Measurements from ENCODE around the gene KIF26A. TPM values are rescaled to one million over a fixed set of nuclear protein-coding genes. Genes with fewer than 3 reads are reported as not detected.

KIF26A gene
- polyA plus RNA-seq, 4 donors: 10.6 to 21.4 (median 12.5) TPM

GRCh38 chr14:104171895-104172294 is 33.5 kb downstream of the KIF26A start:
- no peak for DNase-seq (ENCODE audit: low read depth in 4 of 4, low spot score in 2 of 4)

- no peak for DNase-seq (ENCODE audit: low read depth in 4 of 4, low spot score in 2 of 4)
Observed at GRCh38 chr14:104172349-104172748, 34.0 kb downstream of the KIF26A start.

- DNase-seq (ENCODE audit: low read depth in 4 of 4, low spot score in 2 of 4): no peak
Observed at GRCh38 chr14:104172880-104173279, 34.5 kb downstream of the KIF26A start.

GRCh38 chr14:104174051-104174450 is 35.7 kb downstream of the KIF26A start:
- DNase-seq (ENCODE audit: low read depth in 4 of 4, low spot score in 2 of 4): no peak

GRCh38 chr14:104175041-104175440 is 36.7 kb downstream of the KIF26A start:
- DNase-seq (ENCODE audit: low read depth in 4 of 4, low spot score in 2 of 4): no peak

DNA sequence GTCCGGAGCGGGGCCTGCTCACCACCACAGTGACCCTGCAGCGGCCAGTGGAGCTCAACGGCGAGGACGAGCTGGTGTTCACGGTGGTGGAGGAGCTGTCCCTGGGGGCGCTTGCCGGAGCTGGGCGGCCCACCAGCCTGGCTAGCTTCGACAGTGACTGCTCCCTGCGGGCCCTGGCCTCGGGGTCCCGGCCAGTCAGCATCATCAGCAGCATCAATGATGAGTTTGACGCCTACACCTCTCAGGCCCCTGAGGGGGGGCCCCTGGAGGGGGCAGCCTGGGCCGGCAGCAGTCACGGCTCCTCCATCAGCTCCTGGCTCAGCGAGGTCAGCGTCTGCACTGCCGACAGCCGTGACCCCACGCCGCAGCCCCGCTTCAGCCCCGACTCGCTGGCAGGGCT is 37.4 kb downstream of the KIF26A start:
- DNase-seq (ENCODE audit: low read depth in 4 of 4, low spot score in 2 of 4): no peak

GRCh38 chr14:104176611-104177010 is 38.2 kb downstream of the KIF26A start:
- no peak for DNase-seq (ENCODE audit: low read depth in 4 of 4, low spot score in 2 of 4)

- DNase-seq (ENCODE audit: low read depth in 4 of 4, low spot score in 2 of 4): no peak
Observed at GRCh38 chr14:104177411-104177810, 39.0 kb downstream of the KIF26A start.

DNA sequence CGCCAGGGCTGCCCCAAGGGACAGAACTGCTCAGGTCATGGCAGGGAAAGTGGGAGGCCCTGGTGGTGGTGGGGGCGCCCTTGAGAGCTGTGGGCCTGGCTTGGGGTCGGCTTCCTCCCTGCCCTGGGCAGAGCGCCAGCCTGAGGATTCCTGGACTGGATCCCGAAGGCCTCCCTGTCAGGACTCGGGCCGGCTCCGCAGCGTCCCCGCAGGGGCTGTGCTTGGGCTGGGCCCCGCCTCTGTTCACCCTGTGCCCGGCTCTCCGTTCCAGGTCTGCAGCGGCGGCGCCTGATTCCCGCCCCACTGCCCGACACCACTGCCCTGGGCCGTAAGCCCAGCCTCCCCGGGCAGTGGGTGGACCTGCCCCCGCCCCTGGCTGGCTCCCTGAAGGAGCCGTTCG is 39.9 kb downstream of the KIF26A start:
- DNase-seq (ENCODE audit: low read depth in 4 of 4, low spot score in 2 of 4): no peak

GRCh38 chr14:104179126-104179525 is 40.7 kb downstream of the KIF26A start:
- no peak for DNase-seq (ENCODE audit: low read depth in 4 of 4, low spot score in 2 of 4)

GRCh38 chr14:104179564-104180129 is 41.3 kb downstream of the KIF26A start:
- no peak for DNase-seq (ENCODE audit: low read depth in 4 of 4, low spot score in 2 of 4)

DNA sequence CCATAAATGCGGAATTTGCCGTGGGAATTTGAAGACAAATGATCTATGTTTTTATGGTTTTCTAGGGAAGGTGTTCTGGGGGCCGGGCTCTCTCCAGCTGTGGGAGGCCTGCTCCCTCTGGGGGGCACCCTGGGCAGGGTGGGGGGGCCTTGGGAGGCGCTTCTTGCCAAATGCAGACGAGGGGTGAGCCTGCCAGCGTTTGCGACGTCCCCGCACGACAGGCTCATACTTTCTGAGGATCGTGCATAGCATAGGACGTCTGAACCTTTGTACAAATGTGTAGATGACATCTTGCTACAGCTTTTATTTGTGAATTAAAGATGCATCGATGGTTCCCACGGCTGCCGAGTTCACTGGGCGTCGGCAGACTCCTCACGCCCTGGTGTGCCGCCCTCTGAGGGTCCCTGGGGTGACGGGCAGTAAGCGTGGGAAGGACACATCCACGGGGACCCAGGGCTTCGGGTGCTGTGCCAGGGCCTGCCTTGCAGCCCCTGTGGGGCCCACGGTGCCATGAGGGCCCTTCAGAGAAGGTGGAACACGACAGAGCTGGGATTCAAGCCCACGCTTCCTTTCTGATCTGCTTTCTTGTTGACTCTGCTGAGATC is 42.3 kb downstream of the KIF26A start:
- no peak for DNase-seq (ENCODE audit: low read depth in 4 of 4, low spot score in 2 of 4)

- no peak for DNase-seq (ENCODE audit: low read depth in 4 of 4, low spot score in 2 of 4)
Observed at GRCh38 chr14:104181761-104182530, 43.6 kb downstream of the KIF26A start.

- no peak for DNase-seq (ENCODE audit: low read depth in 4 of 4, low spot score in 2 of 4)
Observed at GRCh38 chr14:104182857-104183425, 44.6 kb downstream of the KIF26A start.

DNA sequence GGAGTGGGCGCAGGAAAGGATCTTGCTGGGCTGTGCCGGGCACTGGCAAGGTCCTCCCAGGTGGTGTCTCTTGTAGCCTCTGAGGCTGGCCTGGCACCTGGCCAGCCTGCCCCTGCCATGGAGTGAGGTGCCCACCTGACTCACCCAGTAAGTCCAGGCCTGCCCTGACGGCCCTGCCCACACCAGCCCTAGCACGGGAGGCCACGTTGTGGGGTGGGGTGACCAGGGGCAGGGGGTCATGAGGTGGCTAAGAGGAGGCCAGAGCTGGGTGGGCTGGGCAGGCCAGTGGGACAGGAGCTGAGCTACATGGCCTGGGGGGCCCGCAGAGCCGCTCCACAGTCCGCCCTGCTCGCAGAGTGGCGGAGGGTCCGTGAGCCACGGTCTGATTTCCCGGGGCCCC is 45.4 kb downstream of the KIF26A start:
- no peak for DNase-seq (ENCODE audit: low read depth in 4 of 4, low spot score in 2 of 4)

GRCh38 chr14:104184506-104184905 is 46.1 kb downstream of the KIF26A start:
- DNase-seq (ENCODE audit: low read depth in 4 of 4, low spot score in 2 of 4): no peak

GRCh38 chr14:104184911-104185499 is 46.6 kb downstream of the KIF26A start:
- no peak for DNase-seq (ENCODE audit: low read depth in 4 of 4, low spot score in 2 of 4)

DNA sequence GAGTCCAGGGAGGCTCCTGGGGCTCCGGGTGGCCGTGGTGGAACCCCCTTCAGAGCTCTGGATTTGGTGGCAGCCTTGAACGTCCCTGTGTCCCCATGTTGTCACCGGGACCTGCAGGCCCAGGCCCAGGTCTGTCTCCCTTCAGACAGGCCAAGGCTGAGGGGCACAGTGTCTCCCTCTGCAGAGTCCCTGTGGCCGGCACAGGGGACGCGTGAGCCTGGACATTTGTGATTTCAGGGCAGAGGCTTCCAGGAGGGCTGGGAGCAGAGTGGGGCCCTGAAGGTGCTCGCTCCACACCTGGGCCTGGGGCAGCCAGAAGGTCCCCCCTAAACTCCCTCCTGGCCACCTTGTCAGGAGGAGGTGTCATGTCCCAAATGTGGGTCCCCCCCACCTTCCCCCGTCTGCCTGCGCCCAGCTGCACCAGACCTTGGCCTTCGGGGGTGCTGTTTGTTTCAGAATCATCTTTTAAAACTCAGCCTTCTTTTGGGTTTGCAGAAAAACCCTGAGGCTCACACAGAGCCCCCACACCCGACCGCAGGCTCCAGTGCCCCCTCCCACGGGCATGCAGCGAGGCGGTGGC is 47.6 kb downstream of the KIF26A start:
- DNase-seq (ENCODE audit: low read depth in 4 of 4, low spot score in 2 of 4): no peak

DNA sequence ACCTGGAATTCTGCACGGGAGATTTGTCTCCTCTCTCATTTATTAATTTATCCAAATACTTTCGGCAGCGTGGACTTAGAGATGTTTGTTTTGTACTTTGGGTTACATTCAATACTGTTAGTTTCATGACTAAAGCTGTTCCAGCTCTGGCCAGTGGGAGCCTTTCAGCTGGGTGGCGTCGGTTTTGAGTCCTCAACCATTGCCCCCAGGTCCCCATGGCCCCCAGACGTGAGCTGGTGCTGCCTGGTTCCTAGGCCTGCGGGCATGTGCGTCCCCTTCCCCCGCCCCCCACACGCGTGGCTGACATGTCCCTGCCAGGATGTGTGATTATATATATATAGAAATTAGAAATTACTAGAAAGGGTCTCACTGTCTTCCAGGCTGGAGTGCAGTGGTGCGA is 48.2 kb downstream of the KIF26A start:
- no peak for DNase-seq (ENCODE audit: low read depth in 4 of 4, low spot score in 2 of 4)

DNA sequence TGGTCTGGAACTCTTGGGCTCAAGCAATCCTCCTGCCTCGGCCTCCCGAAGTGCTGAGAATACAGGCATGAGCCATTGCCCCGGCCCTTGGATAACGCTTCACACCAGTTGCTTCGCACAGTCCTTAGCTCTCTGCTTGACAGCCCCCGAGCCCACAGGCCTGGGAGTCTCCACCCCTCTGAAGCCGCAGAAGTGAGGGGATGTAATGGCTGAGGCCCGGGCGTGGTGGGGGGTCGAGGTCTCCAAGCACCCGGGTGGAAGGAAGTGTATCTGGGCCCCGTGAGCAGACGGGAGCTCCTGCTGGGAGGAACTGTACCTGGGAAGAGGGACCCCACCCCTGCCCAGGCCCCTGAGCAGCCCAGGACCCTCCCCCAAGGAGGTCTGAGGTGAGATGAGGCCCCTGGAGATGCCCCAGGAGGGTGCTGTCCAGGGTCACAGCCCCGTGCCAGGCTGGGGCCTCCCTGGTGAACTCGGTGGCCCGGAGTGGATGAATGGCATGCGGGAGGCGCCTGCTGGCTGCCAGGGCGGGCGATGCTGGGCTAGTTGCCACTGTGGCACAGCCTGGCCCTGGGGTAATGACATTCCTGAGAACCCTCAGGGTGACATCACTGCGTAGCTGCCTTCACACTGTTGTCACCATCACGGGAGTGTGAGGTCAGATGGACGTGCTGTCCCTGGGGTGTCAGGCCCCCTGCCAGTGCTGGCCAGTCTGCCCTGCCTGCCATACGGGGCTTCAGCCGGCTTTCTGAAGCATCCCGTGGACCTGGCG is 48.9 kb downstream of the KIF26A start:
- no peak for DNase-seq (ENCODE audit: low read depth in 4 of 4, low spot score in 2 of 4)

All from left renal cortex interstitium (tissue), 4 donors.